ENCODE results near the gene FGF10.

The FGF10 gene

GRCh38 chr5:44361342-44362001, 27.7 kb downstream of the FGF10 start:
- no peak for TF ChIP-seq CTCF (IDR thresholded peaks at IDR 0.05; ENCODE audit: low read length, missing control alignments)
- H3K4me3 ChIP-seq (replicated peaks; ENCODE audit: low read depth, low read length), result no peak overlapping the region
- no peak for DNase-seq (ENCODE audit: low read depth)

- DNase-seq (ENCODE audit: low read depth), result no peak
- TF ChIP-seq CTCF (IDR thresholded peaks at IDR 0.05; ENCODE audit: low read length, missing control alignments), result no peak
- H3K4me3 ChIP-seq (replicated peaks; ENCODE audit: low read depth, low read length), result no peak overlapping the region
Observed at GRCh38 chr5:44360919-44361318, 28.3 kb downstream of the FGF10 start.

GRCh38 chr5:44358421-44358820, 30.8 kb downstream of the FGF10 start:
- no peak for TF ChIP-seq CTCF (IDR thresholded peaks at IDR 0.05; ENCODE audit: low read length, missing control alignments)
- no peak for DNase-seq (ENCODE audit: low read depth)
- no peak overlapping the region for H3K4me3 ChIP-seq (replicated peaks; ENCODE audit: low read depth, low read length)

GRCh38 chr5:44356231-44356630, 33.0 kb downstream of the FGF10 start:
- H3K4me3 ChIP-seq (replicated peaks; ENCODE audit: low read depth, low read length), result no peak overlapping the region
- TF ChIP-seq CTCF (IDR thresholded peaks at IDR 0.05; ENCODE audit: low read length, missing control alignments), result no peak
- DNase-seq (ENCODE audit: low read depth), result no peak

- no peak for DNase-seq (ENCODE audit: low read depth)
- TF ChIP-seq CTCF (IDR thresholded peaks at IDR 0.05; ENCODE audit: low read length, missing control alignments), result no peak
- no peak overlapping the region for H3K4me3 ChIP-seq (replicated peaks; ENCODE audit: low read depth, low read length)
Observed at GRCh38 chr5:44345871-44346270, 43.3 kb downstream of the FGF10 start.

GRCh38 chr5:44336708-44337107, 52.5 kb downstream of the FGF10 start:
- DNase-seq (ENCODE audit: low read depth), result no peak
- H3K4me3 ChIP-seq (replicated peaks; ENCODE audit: low read depth, low read length), result no peak overlapping the region
- no peak for TF ChIP-seq CTCF (IDR thresholded peaks at IDR 0.05; ENCODE audit: low read length, missing control alignments)

- DNase-seq (ENCODE audit: low read depth), result no peak
- no peak for TF ChIP-seq CTCF (IDR thresholded peaks at IDR 0.05; ENCODE audit: low read length, missing control alignments)
- no peak overlapping the region for H3K4me3 ChIP-seq (replicated peaks; ENCODE audit: low read depth, low read length)
Observed at GRCh38 chr5:44334622-44335021, 54.6 kb downstream of the FGF10 start.
